Right lobe of liver (tissue), 6 donors: Measurements from ENCODE around the gene ACTN4. TPM values are rescaled to one million over a fixed set of nuclear protein-coding genes. Genes with fewer than 3 reads are reported as not detected.

Source experiments
- ATAC-seq, 4 donors: fragments of 200-7000 bp; cut with Tn5 transposase; one replicate each; pipeline ENCODE4 v1.9.1; 2020; ENCODE audit warnings: mild to moderate bottlenecking in 4 of 4, moderate library complexity in 4 of 4
- DNase-seq, 3 donors: peaks; one replicate each; pipeline ENCODE4 v3.0.0-alpha.2; 2020
- H3K27ac ChIP-seq, 3 donors: fragments of 200-600 bp; one replicate each; pipeline ENCODE4 v1.8.0; 2022
- H3K27me3 ChIP-seq, 2 donors: fragments of 200-600 bp; one replicate each; pipeline ENCODE4 v1.8.0; 2022
- H3K36me3 ChIP-seq, 4 donors: fragments of 200-600 bp; sonication (generic) in 1 of 4; one replicate each; pipeline versions ENCODE4 v1.5.1 to v1.8.0; 2017 to 2022; ENCODE audit warnings: control low read depth in 1 of 4
- H3K4me1 ChIP-seq, 4 donors: fragments of 200-600 bp; sonication (generic) in 1 of 4; one replicate each; pipeline versions ENCODE4 v1.5.1 to v1.8.0; 2017 to 2022; ENCODE audit warnings: control low read depth in 1 of 4
- H3K4me3 ChIP-seq, 3 donors: fragments of 200-600 bp; one replicate each; pipeline ENCODE4 v1.8.0; 2022
- H3K9me3 ChIP-seq, 4 donors: fragments of 200-600 bp; sonication (generic) in 1 of 4; one replicate each; pipeline versions ENCODE4 v1.5.1 to v1.8.0; 2017 to 2022; ENCODE audit warnings: control low read depth in 1 of 4
- CTCF ChIP-seq, 4 donors: fragments of 200-600 bp in 3 of 4; fragments of 450-650 bp in 1 of 4; IDR thresholded peaks; one replicate each; pipeline versions ENCODE4 v1.5.1 to v1.8.0; 2016 to 2022; ENCODE audit warnings: antibody characterized with exemption in 4 of 4, mild to moderate bottlenecking in 2 of 4
- POLR2A ChIP-seq: fragments of 450-650 bp; IDR thresholded peaks from one replicate; pipeline ENCODE4 v1.6.1; 2017; ENCODE audit warnings: antibody characterized with exemption, mild to moderate bottlenecking
- WGBS: methylation state at CpG from one replicate; pipeline ENCODE4 v1.1.6; 2018; ENCODE audit warnings: low coverage, low lambda C conversion rate; ENCODE audit not compliant: insufficient coverage; ENCODE audit errors: missing lambda C conversion rate; 5-methylcytosine and 5-hydroxymethylcytosine counted together
- intact Hi-C, 2 donors: fragments of 100-400 bp; cut with DNase I; formaldehyde crosslinking; loops; one replicate each; pipeline versions ENCODE4 v1.11.2 to v1.14.1; 2022
- total RNA-seq, 6 experiments: library from RNA; depleted of rRNA in 2 of 6; stranded (reverse); fragments of >200 nt in 2 of 6; fragmentation: NEBNext Ultra II Directional in 3 of 6; extraction: Animal tissue kit (Norgen Biotek cat#: 25700) in 3 of 6; gene quantifications; one replicate each; pipeline versions ENCODE4 v1.1.0 to v1.2.4, GENCODE V29; 2016 to 2023
- donor health status: DM: no; HTN: yes; CAD: no.
- donor health status: DM: no; HTN: no; CAD: no.
- donor health status: DM: no; HTN: no; CAD: no.
- donor health status: DM: no; HTN: yes; CAD: no.
- donor health status: DM: no; HTN: yes; CAD: no.

The ACTN4 gene
- total RNA-seq, 6 experiments from 2014 or later, result 142 to 306 (median 201) TPM

GRCh38 chr19:38642176-38642575, 5.3 kb upstream of the ACTN4 start:
- no peak for ATAC-seq
- H3K27ac ChIP-seq, result no peak overlapping the region
- WGBS, result 80% methylated on average over 3 of the region's 9 CpGs

GRCh38 chr19:38644719-38645118, 2.7 kb upstream of the ACTN4 start:
- 77% methylated on average over 7 of the region's 8 CpGs for whole genome bisulfite sequencing
- Histone ChIP-seq H3K4me3 (no peak overlapping the region), H3K4me1 (peaks cover 0 to 4% (median 2%) of the 10 kb centered on the region in 4 donors), H3K36me3 (no peaks in the 10 kb centered on the region), H3K9me3 (no peaks in the 10 kb centered on the region), H3K27me3 (no peaks in the 10 kb centered on the region), H3K27ac (no peak overlapping the region)
- no peak for TF ChIP-seq POLR2A
- TF ChIP-seq CTCF (IDR thresholded peaks at IDR 0.05), result no peak
- DNase-seq, result no peak
- intact Hi-C loops, result loop anchor here in 1 of 2 donors (10.0 kb wide), 1 partner anchor 50 kb away; no protein-coding TSS in a partner anchor
- no peak for ATAC-seq

More at GRCh38 chr19:38642176-38642575, 5.3 kb upstream of the ACTN4 start:
- Histone ChIP-seq H3K36me3 (no peaks in the 10 kb centered on the region), H3K27me3 (no peaks in the 10 kb centered on the region), H3K4me3 (no peak overlapping the region), H3K9me3 (no peaks in the 10 kb centered on the region), H3K4me1 (peaks cover 0 to 3% (median 0%) of the 10 kb centered on the region in 4 donors)
- intact Hi-C loops, result loop anchor here in 1 of 2 donors (10.0 kb wide), 1 partner anchor 53 kb away; no protein-coding TSS in a partner anchor
- DNase-seq, result no peak
- TF ChIP-seq POLR2A (no peak), CTCF (IDR thresholded peaks at IDR 0.05) (no peak)

GRCh38 chr19:38647966-38648768, 718 bp downstream of the ACTN4 start:
- TF ChIP-seq CTCF (IDR thresholded peaks at IDR 0.05) (no peak), POLR2A (no peak)
- Histone ChIP-seq H3K27ac (peak overlapping the region; percentile 89 to 94 (median 92)), H3K27me3 (no peaks in the 10 kb centered on the region), H3K36me3 (no peaks in the 10 kb centered on the region), H3K4me1 (peaks cover 0 to 39% (median 16%) of the 10 kb centered on the region in 4 donors), H3K4me3 (peak overlapping the region; percentile 86 to 88 (median 87)), H3K9me3 (no peaks in the 10 kb centered on the region)
- intact Hi-C loops, result loop anchor here in 1 of 2 donors (10.0 kb wide), 1 partner anchor 47 kb away; no protein-coding TSS in a partner anchor
- DNase-seq, result no peak
- ATAC-seq, result no peak
- 0% methylated on average over 19 of the region's 19 CpGs for WGBS

- Histone ChIP-seq H3K4me1 (peaks cover 0 to 46% (median 22%) of the 10 kb centered on the region in 4 donors), H3K27ac (peak overlapping the region; percentile 89 to 94 (median 92)), H3K36me3 (no peaks in the 10 kb centered on the region), H3K27me3 (no peaks in the 10 kb centered on the region), H3K9me3 (no peaks in the 10 kb centered on the region), H3K4me3 (peak overlapping the region; percentile 86 to 88 (median 87))
- intact Hi-C loops, result loop anchor here in 1 of 2 donors (10.0 kb wide), 1 partner anchor 46 kb away; no protein-coding TSS in a partner anchor
- DNase-seq (no peak), ATAC-seq (no peak)
- 0% methylated on average over 13 of the region's 13 CpGs for WGBS
- no peak for TF ChIP-seq CTCF (IDR thresholded peaks at IDR 0.05)
- no peak for TF ChIP-seq POLR2A
Measured at GRCh38 chr19:38648769-38649304, 1.4 kb downstream of the ACTN4 start.
